Ammon's horn (tissue), 1 donor: ENCODE data around the gene UCHL5.
A peak's percentile ranks its signal among the peaks of the same experiment; 100 is the strongest.

Experiments used
- DNase-seq: peaks from one replicate; pipeline ENCODE4 v3.0.0-alpha.2; 2016; ENCODE audit warnings: low spot score

The UCHL5 gene

GRCh38 chr1:193059282-193060114, at the start of gene UCHL5, which contains the start of gene RO60:
Gene UCHL5, minus strand, starts transcription at chr1:193059360. Its CDS starts 100 bp downstream, at chr1:193059260.
Gene RO60, plus strand, starts transcription at chr1:193059612. Its CDS starts 9,443 bp downstream, at chr1:193069055.
- DNase-seq, result peak; percentile 98

GRCh38 chr1:193108471-193108870, 49.3 kb upstream of the UCHL5 start:
- DNase-seq, result no peak

GRCh38 chr1:193105821-193106177, 46.6 kb upstream of the UCHL5 start:
- no peak for DNase-seq

- DNase-seq, result peak; percentile 89
Measured at GRCh38 chr1:193104907-193105820, 46.0 kb upstream of the UCHL5 start, which contains the start of gene GLRX2. Gene GLRX2, minus strand, starts transcription at chr1:193105414. Its CDS starts 32 bp downstream, at chr1:193105382.

- DNase-seq, result peak; percentile 65
Measured at GRCh38 chr1:193104502-193104906, 45.3 kb upstream of the UCHL5 start.

GRCh38 chr1:193103759-193104501, 44.8 kb upstream of the UCHL5 start:
- DNase-seq, result no peak

- no peak for DNase-seq
Measured at GRCh38 chr1:193102662-193103061, 43.5 kb upstream of the UCHL5 start.

GRCh38 chr1:193094112-193094511, 35.0 kb upstream of the UCHL5 start:
- DNase-seq, result no peak

- DNase-seq, result no peak
Measured at GRCh38 chr1:193090865-193091264, 31.7 kb upstream of the UCHL5 start.

- DNase-seq, result no peak
Measured at GRCh38 chr1:193087893-193088292, 28.7 kb upstream of the UCHL5 start.

- no peak for DNase-seq
Measured at GRCh38 chr1:193086342-193086741, 27.2 kb upstream of the UCHL5 start.

- DNase-seq, result no peak
Measured at GRCh38 chr1:193085263-193085662, 26.1 kb upstream of the UCHL5 start.

GRCh38 chr1:193083365-193084088, 24.4 kb upstream of the UCHL5 start:
- DNase-seq, result no peak

GRCh38 chr1:193079187-193079586, 20.0 kb upstream of the UCHL5 start:
- DNase-seq, result no peak

- DNase-seq, result no peak
Measured at GRCh38 chr1:193077991-193078390, 18.8 kb upstream of the UCHL5 start.

- no peak for DNase-seq
Measured at GRCh38 chr1:193070942-193071341, 11.8 kb upstream of the UCHL5 start.

- no peak for DNase-seq
Measured at GRCh38 chr1:193070386-193070753, 11.2 kb upstream of the UCHL5 start.

GRCh38 chr1:193069748-193070385, 10.7 kb upstream of the UCHL5 start:
- DNase-seq, result no peak

- DNase-seq, result no peak
Measured at GRCh38 chr1:193068013-193068412, 8.9 kb upstream of the UCHL5 start.

GRCh38 chr1:193066606-193067005, 7.4 kb upstream of the UCHL5 start:
- DNase-seq, result no peak

- DNase-seq, result no peak
Measured at GRCh38 chr1:193065954-193066353, 6.8 kb upstream of the UCHL5 start.
